GM19324 (cell line): Measurements from ENCODE around the gene WNK2.

ENCODE experiments used
- ATAC-seq: cut with Tn5 transposase; IDR thresholded peaks from one replicate; pipeline ENCODE4 v1.9.1; 2021; ENCODE audit warnings: mild to moderate bottlenecking, moderate library complexity; ENCODE audit not compliant: unreplicated experiment, low FRiP score

The WNK2 gene

DNA sequence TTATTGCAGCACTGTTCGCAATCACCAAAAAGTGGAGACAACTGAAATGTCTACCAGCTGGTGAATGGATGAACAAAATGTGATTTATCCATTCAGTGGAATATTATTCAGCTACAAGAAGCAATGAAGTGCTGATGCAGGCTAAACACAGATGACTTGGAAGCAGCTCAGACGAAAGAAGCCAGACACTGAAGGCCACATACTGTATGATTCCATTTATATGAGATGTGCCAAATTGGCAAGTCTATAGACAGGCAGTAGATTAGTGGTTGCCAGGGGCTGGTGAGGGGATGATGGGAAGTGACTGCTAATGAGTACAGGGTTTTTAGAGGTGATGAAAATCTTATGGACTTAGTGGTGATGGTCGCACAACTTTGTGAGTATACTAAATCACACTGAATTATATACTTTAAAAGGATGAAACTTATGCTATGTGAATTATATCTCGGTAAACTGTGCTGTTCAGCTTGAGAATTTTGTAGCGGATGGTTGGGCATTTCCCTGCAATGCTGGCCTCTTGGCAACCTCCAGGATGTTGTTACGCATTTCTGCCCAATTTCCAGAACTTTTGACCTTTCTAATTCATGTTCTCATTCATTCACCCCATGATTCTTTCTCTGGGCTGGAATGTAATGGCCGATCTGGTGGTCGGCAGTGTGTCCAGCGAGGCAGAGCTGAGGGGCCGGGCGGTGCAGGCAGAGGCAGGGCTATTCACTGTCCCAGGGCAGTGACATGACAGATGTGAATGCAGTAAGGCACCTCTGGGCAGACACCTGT lies 22.0 kb upstream of the WNK2 start:
- ATAC-seq, result no peak

DNA sequence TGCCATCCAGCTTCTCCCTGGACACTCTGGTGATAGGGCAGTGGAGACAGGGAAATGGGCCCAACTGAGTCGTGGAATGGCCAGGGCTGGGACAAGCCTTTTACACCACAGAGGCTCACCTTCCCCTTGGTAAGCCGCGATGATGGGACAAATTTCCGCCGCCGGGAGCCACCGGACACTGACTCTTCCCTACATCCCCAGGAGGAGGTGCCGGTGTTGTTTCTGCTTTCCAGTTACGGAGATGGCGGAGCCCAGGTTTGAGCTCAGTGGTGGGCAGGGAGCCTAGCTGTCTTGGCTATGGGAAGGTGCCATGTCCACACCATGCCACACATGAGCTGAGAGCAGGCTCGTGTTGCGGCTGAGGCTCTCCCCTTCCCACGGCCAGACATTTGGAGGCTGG lies 19.9 kb upstream of the WNK2 start:
- no peak for ATAC-seq

DNA sequence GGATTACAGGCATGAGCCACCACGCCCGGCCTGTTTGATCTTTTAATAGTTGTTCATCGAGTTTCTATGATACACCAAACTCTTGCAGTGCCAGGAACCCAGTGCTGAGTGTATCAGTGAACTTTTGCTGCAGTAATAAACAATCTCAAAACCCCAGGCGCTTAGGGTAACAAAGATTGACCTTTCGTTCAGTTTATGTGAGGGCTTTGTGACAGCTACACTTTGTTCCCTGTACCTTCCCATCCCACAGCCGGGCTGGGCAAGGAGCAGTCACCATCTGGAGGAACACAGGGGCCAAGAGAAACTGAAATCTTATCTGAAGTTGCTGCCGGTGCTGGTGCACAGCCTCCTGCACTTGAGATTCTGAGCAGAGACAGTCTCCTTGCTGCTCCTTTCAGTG lies 17.2 kb upstream of the WNK2 start:
- ATAC-seq, result no peak

DNA sequence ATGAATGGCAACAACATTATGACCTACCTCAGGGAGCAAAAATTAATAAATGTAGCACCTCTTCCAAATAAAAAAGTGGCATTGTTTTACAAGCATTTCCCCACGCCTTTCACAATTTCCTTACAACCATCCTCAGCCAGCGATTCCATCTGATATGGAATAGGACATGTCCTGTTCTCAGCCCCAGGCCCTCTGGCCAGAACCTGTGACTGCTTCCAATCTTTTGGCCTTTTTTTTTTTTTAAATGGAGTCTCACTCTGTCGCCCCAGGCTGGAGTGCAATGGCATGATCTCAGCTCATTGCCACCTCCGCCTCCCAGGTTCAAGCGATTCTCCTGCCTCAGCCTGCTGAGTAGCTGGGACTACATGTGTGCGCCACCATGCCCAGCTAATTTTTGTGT lies 16.8 kb upstream of the WNK2 start:
- ATAC-seq, result no peak

DNA sequence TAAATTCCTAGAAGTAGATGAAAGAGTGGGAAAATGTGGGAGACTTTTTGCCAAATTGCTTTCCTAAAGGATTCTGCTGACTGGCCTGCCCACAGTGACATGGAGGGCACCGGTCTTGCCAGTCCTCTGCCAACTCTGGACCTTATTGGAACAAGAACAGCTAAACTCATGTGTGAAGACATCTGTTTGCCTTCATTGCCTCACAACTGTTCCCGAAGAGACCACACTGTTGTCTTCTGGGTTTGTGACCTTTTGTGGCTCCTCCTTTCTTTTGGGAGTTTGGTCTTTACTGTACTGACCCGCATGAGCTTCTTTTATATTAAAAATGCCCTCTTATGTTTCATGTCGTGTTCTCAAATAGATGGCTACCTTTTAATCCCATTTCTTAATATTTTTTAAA lies 16.1 kb upstream of the WNK2 start:
- ATAC-seq, result no peak

DNA sequence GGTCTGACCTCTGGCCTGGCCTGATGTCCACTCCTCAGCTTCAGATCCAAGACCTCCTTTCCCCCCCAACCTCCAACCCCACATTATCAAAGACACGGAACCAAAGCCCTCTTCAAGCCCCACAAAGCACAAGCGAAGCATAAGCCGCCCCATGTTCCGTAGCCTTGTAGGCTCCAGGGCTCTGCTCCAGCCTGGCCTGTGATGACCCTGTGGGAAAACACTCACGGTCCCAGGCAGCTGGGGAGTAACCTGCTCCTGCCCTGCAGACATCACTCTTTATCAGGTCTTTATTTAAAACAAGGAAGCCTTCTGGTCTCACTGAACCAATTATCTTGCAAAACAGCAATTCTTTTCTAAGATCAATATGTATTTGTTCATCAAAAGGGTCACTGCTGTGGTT lies 15.4 kb upstream of the WNK2 start:
- no peak for ATAC-seq

DNA sequence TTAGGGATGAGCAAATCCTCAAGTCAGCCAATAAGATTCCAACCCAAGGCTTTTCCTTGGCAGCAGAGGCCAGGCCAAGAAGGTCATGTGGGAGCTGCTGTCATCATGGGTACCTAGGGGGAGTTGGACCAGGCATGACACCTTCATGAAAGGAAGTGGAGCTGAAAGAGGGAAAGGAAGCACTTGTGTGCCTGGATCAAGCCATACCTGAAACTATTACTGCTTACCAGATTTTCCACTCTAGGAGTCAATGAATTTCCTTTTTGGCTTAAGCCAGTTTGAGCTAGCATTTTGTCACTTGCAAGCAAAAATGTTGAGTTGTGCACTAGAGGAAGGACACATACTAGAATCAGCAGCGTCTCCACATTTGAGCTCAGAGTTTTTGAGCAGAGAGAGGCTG lies 14.5 kb upstream of the WNK2 start:
- no peak for ATAC-seq

DNA sequence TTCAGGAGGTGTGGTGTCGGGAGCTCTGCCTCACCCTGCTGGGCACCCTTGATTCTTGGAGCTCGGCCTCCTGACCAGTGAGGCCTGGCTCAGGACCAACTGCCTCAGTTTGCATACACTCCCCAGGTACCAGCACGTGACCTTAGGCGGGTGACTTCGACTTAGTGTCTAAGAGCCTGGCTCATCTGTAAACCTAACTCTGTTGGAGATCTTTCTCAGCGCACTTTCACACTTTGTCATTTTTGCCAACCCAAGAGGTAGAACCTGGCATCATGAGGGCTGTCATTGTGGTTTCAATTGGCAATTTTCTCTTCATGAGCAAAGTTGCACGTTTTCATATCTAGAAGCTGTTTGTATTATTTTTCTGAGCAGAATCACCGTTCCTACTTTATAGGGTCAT lies 13.4 kb upstream of the WNK2 start:
- ATAC-seq, result no peak

DNA sequence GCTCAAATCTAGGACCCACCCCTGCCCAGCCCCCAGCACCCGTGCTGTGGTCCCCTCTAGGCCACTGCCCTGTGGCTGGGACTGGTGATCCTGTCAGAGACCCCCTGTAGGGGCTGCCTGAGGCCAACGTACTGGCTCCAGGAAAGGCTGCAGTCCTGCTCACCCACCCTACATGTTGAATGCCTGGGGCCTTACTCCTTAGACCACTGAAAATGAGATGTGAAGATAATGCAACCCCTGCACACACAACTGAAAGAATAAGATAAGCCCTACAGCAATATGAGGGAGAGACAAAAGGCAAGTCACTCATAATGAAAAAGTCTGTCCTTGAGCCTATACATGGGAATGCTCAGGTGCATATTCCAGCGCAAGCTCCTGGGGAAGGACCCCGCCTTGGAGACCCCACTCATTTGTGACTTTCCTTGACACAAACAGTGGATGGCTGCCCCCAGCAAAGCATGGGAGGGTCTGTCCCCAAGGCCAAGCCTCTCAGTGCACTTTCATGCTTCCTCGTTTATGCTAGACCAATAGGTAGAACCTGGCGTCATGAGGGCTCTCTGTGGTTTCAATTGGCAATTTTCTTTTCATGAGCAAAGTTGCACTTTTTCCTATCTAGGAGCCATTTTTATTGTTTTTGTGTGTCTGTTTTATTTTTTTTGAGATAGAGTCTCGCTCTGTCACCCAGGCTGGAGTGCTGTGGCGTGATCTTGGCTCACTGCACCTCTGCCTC lies 12.5 kb upstream of the WNK2 start:
- ATAC-seq, result no peak

DNA sequence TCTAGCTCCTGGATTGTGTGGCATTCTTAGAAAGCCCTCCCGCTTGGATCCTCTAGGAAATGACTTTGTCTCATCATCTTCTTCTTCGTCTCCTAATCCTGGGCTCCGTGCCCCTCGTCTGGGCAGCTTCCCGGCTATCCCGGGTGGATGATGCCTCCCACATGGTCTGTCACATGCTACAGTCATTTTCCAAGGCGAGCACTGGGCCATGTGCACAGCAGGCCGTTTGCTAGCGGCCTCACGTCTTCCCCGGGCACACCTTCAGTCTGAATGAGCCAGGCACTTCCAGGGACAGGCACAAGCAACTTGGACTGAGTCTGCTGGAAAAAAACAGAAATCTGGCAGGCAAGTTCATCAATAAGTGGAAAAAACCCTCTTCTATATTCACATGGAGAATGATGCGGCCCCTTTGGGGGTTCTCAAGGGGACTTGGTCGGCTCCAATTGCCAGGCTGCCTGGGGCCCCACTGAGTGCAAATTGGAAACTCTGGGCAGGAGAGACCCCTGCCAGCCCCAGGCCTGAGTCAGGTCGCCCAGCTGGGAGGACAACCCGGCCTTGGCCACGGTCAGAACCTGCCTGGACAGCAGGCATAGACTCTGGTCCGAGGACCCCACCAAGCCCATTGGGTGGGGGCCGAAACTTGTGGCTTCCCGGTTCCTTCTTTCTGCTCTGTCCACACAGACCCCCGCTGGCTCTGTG lies 11.1 kb upstream of the WNK2 start:
- ATAC-seq, result no peak

DNA sequence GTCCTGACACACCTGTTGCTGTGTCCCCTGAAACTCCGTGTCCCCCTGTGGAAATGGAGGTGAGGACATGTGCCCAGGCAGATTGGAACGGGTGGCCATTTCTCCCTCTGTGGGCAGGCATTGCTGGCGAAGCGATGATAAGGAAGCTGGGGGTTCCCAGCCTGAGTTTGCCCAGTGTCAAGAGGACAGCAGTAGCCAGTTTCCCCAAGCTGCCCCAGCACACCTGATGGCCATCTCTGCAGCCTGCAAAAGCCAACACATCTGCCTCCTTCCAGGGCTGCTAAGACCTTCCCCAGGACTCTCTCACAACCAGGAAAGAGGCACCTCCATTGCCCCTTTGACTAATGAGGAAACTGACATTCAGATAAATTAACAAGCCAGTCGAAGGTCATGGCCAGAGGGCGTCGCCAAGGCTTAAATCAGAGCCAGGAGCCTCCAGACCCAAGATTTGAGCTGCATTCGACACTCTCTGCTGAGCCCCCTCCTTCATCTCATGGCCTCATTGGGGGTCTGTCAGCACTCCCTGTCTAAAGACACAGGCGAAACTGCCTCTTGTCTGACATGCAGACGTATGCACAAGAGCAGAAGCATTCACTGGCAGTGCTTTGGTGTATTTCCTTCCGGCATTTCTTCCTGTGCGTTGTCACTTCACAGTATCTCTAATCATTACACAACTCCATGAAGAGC lies 10.4 kb upstream of the WNK2 start:
- no peak for ATAC-seq

DNA sequence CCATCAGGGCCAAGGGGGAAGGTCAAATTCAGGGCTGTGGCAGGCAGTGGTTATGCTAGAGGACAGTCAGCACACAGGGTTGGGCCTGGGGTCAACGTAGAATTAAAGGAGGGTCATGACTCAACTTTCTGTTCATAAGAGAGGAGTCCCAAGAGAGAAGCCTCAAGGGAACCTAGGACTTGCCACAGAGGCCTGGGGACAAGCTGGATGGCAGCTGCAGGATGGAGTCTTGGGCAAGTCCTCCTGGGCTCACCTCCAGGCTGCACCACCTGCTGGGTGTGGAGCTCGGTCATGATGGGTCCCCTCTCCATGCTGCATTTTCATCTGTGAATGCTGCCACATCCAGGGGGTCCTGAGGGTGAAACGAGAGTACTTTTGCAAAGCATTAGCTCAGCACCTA lies 9.0 kb upstream of the WNK2 start:
- ATAC-seq, result no peak

DNA sequence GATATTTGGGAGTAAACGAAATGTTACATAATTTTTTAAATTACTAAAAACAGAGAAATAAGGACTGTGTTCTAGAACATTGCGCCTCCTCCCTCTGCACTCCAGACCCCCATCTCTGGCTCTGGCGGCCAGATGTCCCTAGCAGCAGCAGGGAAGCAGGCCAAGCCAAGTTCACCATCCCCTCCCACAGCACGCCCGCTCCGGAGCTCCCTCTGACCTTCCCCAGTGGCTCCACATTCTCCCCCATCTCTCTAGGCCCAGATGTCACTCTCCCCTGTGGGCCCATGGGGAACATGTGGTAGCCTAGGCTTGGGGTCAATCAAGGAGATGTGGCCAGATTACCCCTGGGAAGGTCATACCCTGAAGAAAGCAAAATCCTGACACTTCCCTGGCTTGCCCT lies 6.3 kb upstream of the WNK2 start:
- ATAC-seq, result no peak

DNA sequence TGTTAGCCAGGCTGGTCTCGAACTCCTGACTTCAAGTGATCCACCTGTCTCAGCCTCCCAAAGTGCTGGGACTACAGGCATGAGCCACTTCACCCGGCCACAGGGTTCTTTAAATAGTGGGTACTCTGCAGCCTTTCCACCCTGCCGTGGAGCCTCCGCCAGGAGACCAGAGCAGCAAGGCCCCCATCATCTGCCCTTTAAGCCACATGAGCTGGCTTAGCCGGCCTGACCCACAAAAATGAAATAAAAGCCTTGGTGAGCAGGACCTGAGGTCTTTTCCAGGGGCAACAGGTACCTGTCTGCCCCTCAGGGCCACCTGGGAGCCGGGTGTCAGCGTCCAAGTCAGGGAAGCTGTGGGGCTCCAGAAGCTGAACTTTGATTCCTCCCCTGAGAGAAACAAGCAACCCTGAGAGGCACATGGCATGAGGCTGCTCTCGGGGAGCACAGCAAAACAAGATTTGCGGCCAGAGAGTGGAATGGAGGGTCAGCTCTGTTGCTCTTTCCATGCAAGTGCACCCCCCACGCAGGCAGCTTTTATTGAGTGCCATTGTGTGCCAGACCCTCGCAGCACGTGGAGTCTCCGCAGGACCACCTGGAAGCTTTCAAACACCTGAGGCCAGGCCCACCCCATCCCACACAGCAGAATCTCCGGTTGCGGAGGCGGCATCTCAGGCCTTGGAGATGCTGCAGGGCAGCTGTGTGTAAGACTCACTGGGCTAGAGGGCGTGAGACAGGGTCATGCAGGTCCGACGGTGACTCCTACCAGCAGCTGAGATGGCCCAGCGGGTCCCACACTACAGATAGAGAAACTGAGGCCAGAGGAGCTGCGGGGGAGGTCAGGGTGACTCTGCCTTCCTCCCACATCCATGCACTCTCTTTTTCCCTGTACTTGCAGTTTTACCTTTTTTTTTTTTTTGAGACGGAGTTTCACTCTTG lies 4.8 kb upstream of the WNK2 start:
- ATAC-seq, result no peak

DNA sequence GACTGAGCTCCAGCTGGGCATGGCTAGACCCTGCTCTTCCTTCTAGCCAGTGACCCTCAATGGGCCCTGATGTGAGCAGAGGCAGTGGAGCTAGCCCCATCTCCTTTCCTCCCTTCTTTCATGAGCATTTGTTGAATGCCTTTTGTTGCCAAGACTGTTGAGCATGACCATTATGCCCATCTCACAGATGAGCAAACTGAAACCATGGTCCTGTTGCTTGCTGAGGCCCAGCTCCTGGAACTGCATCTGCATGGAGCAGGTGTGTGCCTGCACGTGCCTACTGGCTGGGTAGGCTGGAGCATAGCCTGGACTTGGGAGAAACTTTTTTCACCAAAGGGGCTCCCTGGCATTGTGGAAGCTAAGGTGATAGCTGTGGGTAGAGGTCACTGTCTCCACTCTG lies 3.0 kb upstream of the WNK2 start:
- ATAC-seq, result no peak

DNA sequence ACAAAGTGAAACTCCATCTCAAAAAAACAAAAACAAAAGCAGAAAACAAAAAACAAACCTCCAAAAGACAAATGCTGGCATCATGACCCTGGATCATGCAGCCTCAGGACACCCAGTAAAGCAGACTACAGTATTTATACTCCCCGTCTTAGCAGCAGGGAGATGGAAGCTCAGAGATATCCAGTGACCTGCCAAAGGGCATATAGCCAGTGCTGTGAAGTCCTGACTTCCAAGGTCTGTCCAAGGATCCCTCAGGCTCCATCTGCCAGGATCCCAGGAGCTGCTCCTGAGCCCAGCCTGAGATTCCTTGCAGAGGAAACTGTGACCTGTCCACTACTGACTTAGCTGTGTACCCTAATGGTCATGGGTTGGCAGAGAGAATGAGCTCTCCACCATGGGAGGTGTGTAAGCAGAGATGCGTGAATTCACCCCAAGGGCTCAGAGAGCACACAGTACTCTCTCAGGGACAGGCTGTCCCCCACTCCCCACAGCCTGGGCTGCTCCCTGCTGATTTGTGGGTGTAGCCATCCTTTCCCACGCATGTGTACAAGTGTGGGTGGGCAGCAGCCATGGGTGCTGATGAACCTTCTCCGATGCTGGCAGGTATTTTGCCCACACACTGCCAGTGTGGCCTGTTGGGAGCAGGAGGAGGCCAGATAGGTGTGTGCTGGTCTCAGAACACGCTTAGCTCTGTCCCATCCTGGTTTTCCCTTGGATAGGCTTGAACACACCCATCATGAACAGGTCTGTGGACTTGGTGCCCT lies 2.1 kb upstream of the WNK2 start:
- ATAC-seq, result no peak

DNA sequence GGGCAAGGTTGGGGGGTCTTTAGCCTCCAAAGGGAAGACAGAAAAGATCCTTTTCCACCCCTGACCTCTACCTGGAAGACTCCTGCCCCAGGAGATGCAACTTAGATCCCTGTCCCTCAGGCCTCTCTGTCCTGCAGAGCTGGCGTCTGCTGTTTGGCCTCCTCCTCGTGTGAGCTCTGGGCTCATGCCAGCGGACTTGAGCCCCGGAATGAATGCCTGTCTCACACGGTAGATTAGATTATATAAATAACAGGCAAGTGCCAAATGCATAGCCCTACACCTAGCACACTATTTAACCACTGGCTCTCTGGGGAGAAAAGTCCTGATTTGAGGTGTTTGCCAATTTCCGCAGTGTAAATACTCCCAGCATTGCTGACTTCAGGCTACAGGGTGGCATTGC lies 1.4 kb upstream of the WNK2 start:
- no peak for ATAC-seq

DNA sequence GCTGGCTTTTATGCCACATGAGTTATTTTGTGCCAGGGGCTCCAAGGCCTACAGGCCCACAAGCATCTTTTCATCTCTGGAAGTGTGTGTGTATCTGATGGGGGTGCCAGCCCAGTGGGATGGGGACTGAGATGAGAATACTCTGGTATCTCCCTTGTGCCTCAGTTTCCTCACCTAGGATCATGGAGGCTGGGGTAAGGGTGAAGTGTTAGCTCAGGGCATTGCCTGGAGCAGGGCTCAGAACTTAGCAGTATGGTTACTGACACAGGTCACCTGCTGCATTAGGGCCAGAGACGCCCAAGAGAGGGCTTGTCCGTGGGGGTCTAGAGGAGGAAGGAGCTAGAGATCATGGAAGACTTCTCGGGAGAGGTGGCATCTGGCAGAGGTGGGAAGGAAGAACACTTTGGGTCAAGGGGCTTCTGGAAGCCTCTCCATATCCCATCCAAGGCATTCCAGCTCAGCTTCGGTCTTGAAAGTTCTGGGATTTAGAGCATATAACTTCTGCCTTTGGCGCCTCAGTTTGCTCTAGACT lies 742 bp upstream of the WNK2 start:
- ATAC-seq, result no peak
